H1 (cell line): ENCODE measurements around the gene PLK1. TPM values are rescaled to one million over a fixed set of nuclear protein-coding genes. Genes with fewer than 3 reads are reported as not detected.

Source experiments
- CHD7 ChIP-seq: fragments of 300-600 bp; sonication (generic); IDR thresholded peaks from 2 replicates; pipeline ENCODE4 v1.7.1; 2012; ENCODE audit warnings: low read length, moderate library complexity, mild to moderate bottlenecking, inconsistent platforms; ENCODE audit not compliant: insufficient replicate concordance
- polyA plus RNA-seq, 7 experiments: library from polyadenylated mRNA; depleted of rRNA in 3 of 7; stranded (reverse) in 5 of 7; unstranded in 2 of 7; fragments of >200 nt in 5 of 7; fragments of 200-250 nt in 2 of 7; gene quantifications; 1 replicate in 5 of 7; 2 replicates in 1 of 7; 4 replicates in 1 of 7; pipeline versions ENCODE4 v1.2.1 to v1.2.3, GENCODE V29; 2011 to 2013; ENCODE audit warnings: missing spikeins in 2 of 7, mixed read lengths in 2 of 7
- total RNA-seq: library from RNA; stranded (reverse); fragmentation: NEBNext Ultra II Directional; extraction: Animal tissue kit (Norgen Biotek cat#: 25700); gene quantifications from 2 replicates; pipeline ENCODE4 v1.2.1, GENCODE V29; 2021

PLK1 gene
- total and polyA plus RNA-seq, 2 of the 8 experiments (the other 6 are each of a cell fraction or from before 2014, with no cell fraction given) = 127 to 139 TPM

- no peak for TF ChIP-seq CHD7
- TF ChIP-seq, all 59 proteins: peak for 0
Measured at GRCh38 chr16:23694265-23694643, 15.6 kb downstream of the PLK1 start (continued).
